ENCODE results near the gene HIC1.

The HIC1 gene

DNA sequence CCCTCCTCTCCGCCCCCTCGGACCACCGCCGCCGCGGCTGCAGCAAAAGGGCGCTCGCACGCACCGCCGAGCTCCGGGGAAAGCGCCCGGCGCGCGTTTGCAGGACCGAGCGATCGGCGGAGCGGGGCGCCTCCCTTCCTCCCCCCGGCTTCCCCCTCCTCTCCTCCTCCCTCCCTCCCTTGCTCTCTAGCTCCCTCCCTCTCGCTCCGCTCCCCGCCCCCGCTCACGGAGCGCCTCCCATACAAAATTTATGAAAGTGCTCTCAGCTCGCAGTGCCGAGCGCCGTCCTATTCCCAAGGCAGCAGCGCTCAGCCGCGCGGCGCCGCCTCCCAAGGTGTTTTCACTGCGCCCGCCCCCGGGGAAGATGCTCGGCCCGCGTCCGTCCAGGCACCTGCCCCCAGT is 29.7 kb upstream of the HIC1 start, which contains the start of gene RTN4RL1:
Gene RTN4RL1 (minus strand): TSS at position 115 of the 402 bp plus-strand sequence. CDS start 469 bp downstream, outside the sequence.
- WGBS (ENCODE audit: insufficient coverage, insufficient read length) = no CpG with 5 or more reads among the region's 47 CpGs
- Histone ChIP-seq H3K4me3 (ENCODE audit: low read length) (peak within 1 kb of the TSS; percentile 45), H3K27ac (ENCODE audit: low read length) (no peak within 1 kb of the TSS), H3K9me3 (ENCODE audit: control insufficient read depth, insufficient read depth, low read length) (no peaks in the 10 kb centered on the region), H3K4me1 (ENCODE audit: control insufficient read depth, insufficient read depth, low read length) (peaks cover 5% of the 10 kb centered on the region), H3K27me3 (ENCODE audit: control insufficient read depth, insufficient read depth, low read length) (peaks cover 72% of the 10 kb centered on the region), H3K36me3 (ENCODE audit: control insufficient read depth, insufficient read depth, low read length) (no peaks in the 10 kb centered on the region; the same call in 1 of the 2 replicates)
- no peak for DNase-seq (ENCODE audit: low read depth, low spot score)

GRCh38 chr17:2025622-2026309 is 29.1 kb upstream of the HIC1 start:
- Histone ChIP-seq H3K9me3 (ENCODE audit: control insufficient read depth, insufficient read depth, low read length) (no peaks in the 10 kb centered on the region), H3K27ac (ENCODE audit: low read length) (no peak overlapping the region), H3K4me1 (ENCODE audit: control insufficient read depth, insufficient read depth, low read length) (peaks cover 7% of the 10 kb centered on the region), H3K27me3 (ENCODE audit: control insufficient read depth, insufficient read depth, low read length) (peaks cover 70% of the 10 kb centered on the region), H3K36me3 (ENCODE audit: control insufficient read depth, insufficient read depth, low read length) (no peaks in the 10 kb centered on the region; the same call in 1 of the 2 replicates), H3K4me3 (ENCODE audit: low read length) (peak overlapping the region; percentile 45; the same call in 1 of the 2 replicates)
- DNase-seq (ENCODE audit: low read depth, low spot score) = no peak
- no CpG with 5 or more reads among the region's 55 CpGs for WGBS (ENCODE audit: insufficient coverage, insufficient read length)

- H3K27ac ChIP-seq (ENCODE audit: low read length) = no peak overlapping the region
- no peak for DNase-seq (ENCODE audit: low read depth, low spot score)
- H3K9me3 ChIP-seq (ENCODE audit: control insufficient read depth, insufficient read depth, low read length) = no peaks in the 10 kb centered on the region
- H3K4me3 ChIP-seq (ENCODE audit: low read length) = no peak overlapping the region
- H3K4me1 ChIP-seq (ENCODE audit: control insufficient read depth, insufficient read depth, low read length) = peaks cover 7% of the 10 kb centered on the region
- H3K36me3 ChIP-seq (ENCODE audit: control insufficient read depth, insufficient read depth, low read length) = no peaks in the 10 kb centered on the region; the same call in 1 of the 2 replicates
- WGBS (ENCODE audit: insufficient coverage, insufficient read length) = no CpG with 5 or more reads among the region's 11 CpGs
- H3K27me3 ChIP-seq (ENCODE audit: control insufficient read depth, insufficient read depth, low read length) = peaks cover 62% of the 10 kb centered on the region
Observed at GRCh38 chr17:2027528-2028233, 27.2 kb upstream of the HIC1 start.

DNA sequence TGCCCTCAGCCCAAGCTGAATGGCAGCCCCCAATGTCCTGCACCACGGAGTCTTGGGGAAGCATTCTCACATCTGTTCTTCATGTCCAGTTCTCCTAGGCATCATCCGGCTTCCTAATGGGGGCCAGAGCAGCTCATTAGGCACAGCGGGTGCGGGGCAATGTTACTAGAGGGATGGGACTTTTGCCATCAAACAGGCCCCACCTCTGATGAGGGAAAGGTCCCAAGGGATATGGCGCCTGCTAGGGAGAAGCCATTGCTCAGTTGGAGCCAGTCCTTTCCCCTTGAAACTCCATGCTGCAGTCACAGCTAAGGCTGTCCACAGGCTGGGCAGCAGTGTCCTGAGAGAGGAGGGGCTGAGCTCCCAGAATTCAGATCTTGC is 26.7 kb upstream of the HIC1 start:
- peaks cover 57% of the 10 kb centered on the region for H3K27me3 ChIP-seq (ENCODE audit: control insufficient read depth, insufficient read depth, low read length)
- WGBS (ENCODE audit: insufficient coverage, insufficient read length) = no CpG with 5 or more reads among the region's 5 CpGs
- H3K27ac ChIP-seq (ENCODE audit: low read length) = no peak overlapping the region
- H3K4me1 ChIP-seq (ENCODE audit: control insufficient read depth, insufficient read depth, low read length) = peaks cover 7% of the 10 kb centered on the region
- H3K4me3 ChIP-seq (ENCODE audit: low read length) = no peak overlapping the region
- no peak for DNase-seq (ENCODE audit: low read depth, low spot score)
- no peaks in the 10 kb centered on the region; the same call in 1 of the 2 replicates for H3K36me3 ChIP-seq (ENCODE audit: control insufficient read depth, insufficient read depth, low read length)
- H3K9me3 ChIP-seq (ENCODE audit: control insufficient read depth, insufficient read depth, low read length) = no peaks in the 10 kb centered on the region

DNA sequence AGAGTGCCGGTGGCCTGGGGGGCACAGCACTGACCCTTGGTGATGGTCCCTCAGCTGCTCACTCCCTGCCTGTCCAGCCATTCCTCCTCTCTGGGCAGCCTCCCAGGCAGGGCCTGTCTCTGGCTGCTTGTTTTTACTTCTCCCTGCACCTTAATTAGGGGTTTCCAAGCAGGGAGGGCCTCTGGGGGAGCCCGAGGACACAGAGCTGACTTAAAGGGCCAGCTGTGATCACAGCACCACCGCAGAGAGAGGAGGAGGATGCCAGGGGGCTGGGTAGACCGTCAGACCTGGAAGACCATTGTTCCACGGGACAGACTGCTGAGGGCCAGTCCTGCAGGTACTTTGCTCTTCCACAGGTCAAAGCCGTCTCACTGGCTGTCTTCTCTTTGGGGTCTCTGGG is 26.2 kb upstream of the HIC1 start:
- Histone ChIP-seq H3K27me3 (ENCODE audit: control insufficient read depth, insufficient read depth, low read length) (peaks cover 53% of the 10 kb centered on the region), H3K27ac (ENCODE audit: low read length) (no peak overlapping the region), H3K9me3 (ENCODE audit: control insufficient read depth, insufficient read depth, low read length) (no peaks in the 10 kb centered on the region), H3K4me3 (ENCODE audit: low read length) (no peak overlapping the region), H3K36me3 (ENCODE audit: control insufficient read depth, insufficient read depth, low read length) (no peaks in the 10 kb centered on the region; the same call in 1 of the 2 replicates), H3K4me1 (ENCODE audit: control insufficient read depth, insufficient read depth, low read length) (peaks cover 7% of the 10 kb centered on the region)
- no CpG with 5 or more reads among the region's 6 CpGs for WGBS (ENCODE audit: insufficient coverage, insufficient read length)
- DNase-seq (ENCODE audit: low read depth, low spot score) = no peak

- Histone ChIP-seq H3K36me3 (ENCODE audit: control insufficient read depth, insufficient read depth, low read length) (no peaks in the 10 kb centered on the region; the same call in 1 of the 2 replicates), H3K27ac (ENCODE audit: low read length) (no peak within 1 kb of the TSS)
- no CpG with 5 or more reads among the region's 59 CpGs for WGBS (ENCODE audit: insufficient coverage, insufficient read length)
Observed at GRCh38 chr17:2029911-2030778, 24.8 kb upstream of the HIC1 start, which contains the start of gene DPH1. DPH1 (plus strand) TSS chr17:2030153; CDS start chr17:2030170, 17 bp downstream.

GRCh38 chr17:2030779-2031163 is 24.1 kb upstream of the HIC1 start:
- peaks cover 3% of the 10 kb centered on the region; the same call in 1 of the 2 replicates for H3K4me1 ChIP-seq (ENCODE audit: control insufficient read depth, insufficient read depth, low read length)
- H3K27ac ChIP-seq (ENCODE audit: low read length) = no peak overlapping the region

More at GRCh38 chr17:2029911-2030778, 24.8 kb upstream of the HIC1 start, which contains the start of gene DPH1:
- Histone ChIP-seq H3K9me3 (ENCODE audit: control insufficient read depth, insufficient read depth, low read length) (no peaks in the 10 kb centered on the region), H3K4me3 (ENCODE audit: low read length) (peak within 1 kb of the TSS; percentile 70), H3K27me3 (ENCODE audit: control insufficient read depth, insufficient read depth, low read length) (peaks cover 39% of the 10 kb centered on the region), H3K4me1 (ENCODE audit: control insufficient read depth, insufficient read depth, low read length) (peaks cover 3% of the 10 kb centered on the region)
- no peak for DNase-seq (ENCODE audit: low read depth, low spot score)

GRCh38 chr17:2033153-2033552 is 21.8 kb upstream of the HIC1 start:
- no CpG with 5 or more reads among the region's 7 CpGs for WGBS (ENCODE audit: insufficient coverage, insufficient read length)
- Histone ChIP-seq H3K4me1 (ENCODE audit: control insufficient read depth, insufficient read depth, low read length) (peaks cover 3% of the 10 kb centered on the region; the same call in 1 of the 2 replicates), H3K9me3 (ENCODE audit: control insufficient read depth, insufficient read depth, low read length) (no peaks in the 10 kb centered on the region), H3K27me3 (ENCODE audit: control insufficient read depth, insufficient read depth, low read length) (peaks cover 12% of the 10 kb centered on the region), H3K36me3 (ENCODE audit: control insufficient read depth, insufficient read depth, low read length) (peaks cover 5% of the 10 kb centered on the region), H3K4me3 (ENCODE audit: low read length) (no peak overlapping the region), H3K27ac (ENCODE audit: low read length) (no peak overlapping the region)
- DNase-seq (ENCODE audit: low read depth, low spot score) = no peak

More at GRCh38 chr17:2030779-2031163, 24.1 kb upstream of the HIC1 start:
- Histone ChIP-seq H3K4me3 (ENCODE audit: low read length) (peak overlapping the region; percentile 70; the same call in 1 of the 2 replicates), H3K9me3 (ENCODE audit: control insufficient read depth, insufficient read depth, low read length) (no peaks in the 10 kb centered on the region), H3K27me3 (ENCODE audit: control insufficient read depth, insufficient read depth, low read length) (peaks cover 33% of the 10 kb centered on the region), H3K36me3 (ENCODE audit: control insufficient read depth, insufficient read depth, low read length) (no peaks in the 10 kb centered on the region)
- WGBS (ENCODE audit: insufficient coverage, insufficient read length) = no CpG with 5 or more reads among the region's 10 CpGs
- no peak for DNase-seq (ENCODE audit: low read depth, low spot score)

- Histone ChIP-seq H3K27me3 (ENCODE audit: control insufficient read depth, insufficient read depth, low read length) (peaks cover 2% of the 10 kb centered on the region; the same call in 1 of the 2 replicates), H3K27ac (ENCODE audit: low read length) (no peak overlapping the region), H3K36me3 (ENCODE audit: control insufficient read depth, insufficient read depth, low read length) (peaks cover 5% of the 10 kb centered on the region), H3K4me3 (ENCODE audit: low read length) (no peak overlapping the region), H3K9me3 (ENCODE audit: control insufficient read depth, insufficient read depth, low read length) (no peaks in the 10 kb centered on the region), H3K4me1 (ENCODE audit: control insufficient read depth, insufficient read depth, low read length) (peaks cover 3% of the 10 kb centered on the region; the same call in 1 of the 2 replicates)
- no CpG with 5 or more reads among the region's 7 CpGs for WGBS (ENCODE audit: insufficient coverage, insufficient read length)
- no peak for DNase-seq (ENCODE audit: low read depth, low spot score)
Observed at GRCh38 chr17:2034157-2034556, 20.7 kb upstream of the HIC1 start.
